ENCODE results near the gene SIN3A.
A peak's percentile ranks its signal among the peaks of the same experiment; 100 is the strongest.

SIN3A gene

GRCh38 chr15:75454471-75455378, 3.2 kb upstream of the SIN3A start:
- H3K79me2 ChIP-seq (ENCODE audit: control insufficient read depth, low read length): peaks cover 23% of the 10 kb centered on the region
- peaks cover 28% of the 10 kb centered on the region for H3K4me1 ChIP-seq (ENCODE audit: control insufficient read depth, low read length)
- peaks cover 29% of the 10 kb centered on the region for H3F3A ChIP-seq (ENCODE audit: control insufficient read depth, insufficient read depth)
- peaks cover 2% of the 10 kb centered on the region; the same call in 1 of the 2 replicates for H4K20me1 ChIP-seq (ENCODE audit: control insufficient read depth, insufficient read depth, low read depth, low read length)
- H3K27ac ChIP-seq (ENCODE audit: low read depth, low read length): peak overlapping the region; percentile 87
- no peaks in the 10 kb centered on the region for H3K9me2 ChIP-seq (replicated peaks; ENCODE audit: control insufficient read depth, low read length)
- TF ChIP-seq, protein P1, sequence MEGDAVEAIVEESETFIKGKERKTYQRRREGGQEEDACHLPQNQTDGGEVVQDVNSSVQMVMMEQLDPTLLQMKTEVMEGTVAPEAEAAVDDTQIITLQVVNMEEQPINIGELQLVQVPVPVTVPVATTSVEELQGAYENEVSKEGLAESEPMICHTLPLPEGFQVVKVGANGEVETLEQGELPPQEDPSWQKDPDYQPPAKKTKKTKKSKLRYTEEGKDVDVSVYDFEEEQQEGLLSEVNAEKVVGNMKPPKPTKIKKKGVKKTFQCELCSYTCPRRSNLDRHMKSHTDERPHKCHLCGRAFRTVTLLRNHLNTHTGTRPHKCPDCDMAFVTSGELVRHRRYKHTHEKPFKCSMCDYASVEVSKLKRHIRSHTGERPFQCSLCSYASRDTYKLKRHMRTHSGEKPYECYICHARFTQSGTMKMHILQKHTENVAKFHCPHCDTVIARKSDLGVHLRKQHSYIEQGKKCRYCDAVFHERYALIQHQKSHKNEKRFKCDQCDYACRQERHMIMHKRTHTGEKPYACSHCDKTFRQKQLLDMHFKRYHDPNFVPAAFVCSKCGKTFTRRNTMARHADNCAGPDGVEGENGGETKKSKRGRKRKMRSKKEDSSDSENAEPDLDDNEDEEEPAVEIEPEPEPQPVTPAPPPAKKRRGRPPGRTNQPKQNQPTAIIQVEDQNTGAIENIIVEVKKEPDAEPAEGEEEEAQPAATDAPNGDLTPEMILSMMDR (IDR thresholded peaks at IDR 0.05; ENCODE audit: low read depth, low read length, poor library complexity, severe bottlenecking): no peak
- no peak for TF ChIP-seq EZH2phosphoT487 (IDR thresholded peaks at IDR 0.05; ENCODE audit: borderline replicate concordance, low read length)
- H3K4me2 ChIP-seq (ENCODE audit: low read length): peak overlapping the region; percentile 99
- no peaks in the 10 kb centered on the region for H3K9me3 ChIP-seq (ENCODE audit: control insufficient read depth, insufficient read depth, low read length)
- H3K4me3 ChIP-seq (ENCODE audit: low read length): peak overlapping the region; percentile 94
- no peaks in the 10 kb centered on the region for H3K27me3 ChIP-seq (ENCODE audit: control insufficient read depth, low read length)
- H3K36me3 ChIP-seq (ENCODE audit: control insufficient read depth, low read length): peaks cover 14% of the 10 kb centered on the region; the same call in 1 of the 2 replicates

DNA sequence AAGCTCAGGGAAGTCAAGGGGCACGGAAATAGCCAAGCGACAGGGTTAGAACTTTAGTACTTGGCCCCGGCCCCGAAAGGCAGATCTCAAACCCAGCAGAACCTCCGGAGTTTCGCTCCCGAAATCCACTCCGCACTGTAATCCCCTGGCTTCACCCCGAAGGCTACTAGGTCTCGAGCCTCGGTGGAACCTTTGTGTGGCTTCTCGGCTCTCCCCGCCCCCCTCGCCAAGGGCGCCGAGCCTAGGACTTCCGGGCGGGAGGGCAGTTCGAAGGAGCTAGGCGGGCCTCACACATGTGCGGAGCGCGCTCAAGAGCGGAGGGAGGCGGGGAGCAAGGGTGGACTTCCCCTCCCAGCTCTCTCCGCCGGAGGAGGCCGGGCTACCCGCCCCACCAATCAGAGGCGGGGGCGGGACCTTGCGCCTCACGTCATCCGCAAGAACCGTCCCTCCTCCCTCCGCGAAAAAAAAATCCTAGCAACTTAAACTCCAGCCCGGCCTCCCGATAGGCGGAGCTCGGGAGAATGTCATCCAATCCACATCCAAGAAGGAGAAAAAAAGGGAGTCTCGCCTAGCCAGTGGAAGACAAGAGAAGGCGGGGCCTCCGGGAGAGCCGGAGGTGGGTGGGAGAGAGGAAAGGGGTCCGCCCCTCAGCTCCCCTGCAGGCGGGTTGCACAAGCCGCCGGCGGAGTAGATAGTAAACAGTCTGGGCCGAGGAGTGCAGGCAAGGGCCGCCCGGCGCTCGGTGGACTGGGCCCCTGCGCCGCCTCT, 2.4 kb upstream of the SIN3A start:
- no peaks in the 10 kb centered on the region for H3K27me3 ChIP-seq (ENCODE audit: control insufficient read depth, low read length)
- H3K9me3 ChIP-seq (ENCODE audit: control insufficient read depth, insufficient read depth, low read length): no peaks in the 10 kb centered on the region
- H3F3A ChIP-seq (ENCODE audit: control insufficient read depth, insufficient read depth): peaks cover 33% of the 10 kb centered on the region
- H3K4me2 ChIP-seq (ENCODE audit: low read length): peak overlapping the region; percentile 99
- peaks cover 36% of the 10 kb centered on the region for H3K4me1 ChIP-seq (ENCODE audit: control insufficient read depth, low read length)
- H3K9me2 ChIP-seq (replicated peaks; ENCODE audit: control insufficient read depth, low read length): no peaks in the 10 kb centered on the region
- peak overlapping the region; percentile 94 for H3K4me3 ChIP-seq (ENCODE audit: low read length)
- TF ChIP-seq, protein P1 (IDR thresholded peaks at IDR 0.05; ENCODE audit: low read depth, low read length, poor library complexity, severe bottlenecking): no peak
- TF ChIP-seq EZH2phosphoT487 (IDR thresholded peaks at IDR 0.05; ENCODE audit: borderline replicate concordance, low read length): no peak
- peaks cover 32% of the 10 kb centered on the region for H3K79me2 ChIP-seq (ENCODE audit: control insufficient read depth, low read length)
- H3K27ac ChIP-seq (ENCODE audit: low read depth, low read length): peak overlapping the region; percentile 96
- H4K20me1 ChIP-seq (ENCODE audit: control insufficient read depth, insufficient read depth, low read depth, low read length): peaks cover 11% of the 10 kb centered on the region; the same call in 1 of the 2 replicates
- peaks cover 14% of the 10 kb centered on the region; the same call in 1 of the 2 replicates for H3K36me3 ChIP-seq (ENCODE audit: control insufficient read depth, low read length)

GRCh38 chr15:75452865-75453702, 1.6 kb upstream of the SIN3A start:
- no peak for TF ChIP-seq EZH2phosphoT487 (IDR thresholded peaks at IDR 0.05; ENCODE audit: borderline replicate concordance, low read length)
- TF ChIP-seq, protein P1 (IDR thresholded peaks at IDR 0.05; ENCODE audit: low read depth, low read length, poor library complexity, severe bottlenecking): peak; percentile 89
- H3F3A ChIP-seq (ENCODE audit: control insufficient read depth, insufficient read depth): peaks cover 33% of the 10 kb centered on the region
- H3K4me2 ChIP-seq (ENCODE audit: low read length): peak overlapping the region; percentile 99
- H3K4me1 ChIP-seq (ENCODE audit: control insufficient read depth, low read length): peaks cover 44% of the 10 kb centered on the region
- peaks cover 40% of the 10 kb centered on the region for H3K79me2 ChIP-seq (ENCODE audit: control insufficient read depth, low read length)
- H3K36me3 ChIP-seq (ENCODE audit: control insufficient read depth, low read length): peaks cover 14% of the 10 kb centered on the region; the same call in 1 of the 2 replicates
- H4K20me1 ChIP-seq (ENCODE audit: control insufficient read depth, insufficient read depth, low read depth, low read length): peaks cover 15% of the 10 kb centered on the region; the same call in 1 of the 2 replicates
- H3K9me2 ChIP-seq (replicated peaks; ENCODE audit: control insufficient read depth, low read length): no peaks in the 10 kb centered on the region
- no peaks in the 10 kb centered on the region for H3K27me3 ChIP-seq (ENCODE audit: control insufficient read depth, low read length)
- peak overlapping the region; percentile 93 for H3K4me3 ChIP-seq (ENCODE audit: low read length)
- H3K9me3 ChIP-seq (ENCODE audit: control insufficient read depth, insufficient read depth, low read length): no peaks in the 10 kb centered on the region
- H3K27ac ChIP-seq (ENCODE audit: low read depth, low read length): peak overlapping the region; percentile 96
